Peyer's patch (tissue), 4 donors: ENCODE results near the gene CLDN18.

Experiments
- POLR2A ChIP-seq, 2 donors: fragments of 450-650 bp; IDR thresholded peaks; one replicate each; pipeline ENCODE4 v1.5.1; 2017; ENCODE audit warnings: antibody characterized with exemption in 2 of 2, mild to moderate bottlenecking in 2 of 2, moderate library complexity in 2 of 2
- TF ChIP-seq, protein P1 (sequence below), 6 experiments: fragments of 450-650 bp in 4 of 6; fragments of 200-600 bp in 2 of 6; sonication (generic) in 1 of 6; IDR thresholded peaks; one replicate each; pipeline ENCODE4 v1.5.1; 2017 to 2019; ENCODE audit warnings: antibody characterized with exemption in 6 of 6, mild to moderate bottlenecking in 3 of 6, moderate library complexity in 1 of 6

DNA sequence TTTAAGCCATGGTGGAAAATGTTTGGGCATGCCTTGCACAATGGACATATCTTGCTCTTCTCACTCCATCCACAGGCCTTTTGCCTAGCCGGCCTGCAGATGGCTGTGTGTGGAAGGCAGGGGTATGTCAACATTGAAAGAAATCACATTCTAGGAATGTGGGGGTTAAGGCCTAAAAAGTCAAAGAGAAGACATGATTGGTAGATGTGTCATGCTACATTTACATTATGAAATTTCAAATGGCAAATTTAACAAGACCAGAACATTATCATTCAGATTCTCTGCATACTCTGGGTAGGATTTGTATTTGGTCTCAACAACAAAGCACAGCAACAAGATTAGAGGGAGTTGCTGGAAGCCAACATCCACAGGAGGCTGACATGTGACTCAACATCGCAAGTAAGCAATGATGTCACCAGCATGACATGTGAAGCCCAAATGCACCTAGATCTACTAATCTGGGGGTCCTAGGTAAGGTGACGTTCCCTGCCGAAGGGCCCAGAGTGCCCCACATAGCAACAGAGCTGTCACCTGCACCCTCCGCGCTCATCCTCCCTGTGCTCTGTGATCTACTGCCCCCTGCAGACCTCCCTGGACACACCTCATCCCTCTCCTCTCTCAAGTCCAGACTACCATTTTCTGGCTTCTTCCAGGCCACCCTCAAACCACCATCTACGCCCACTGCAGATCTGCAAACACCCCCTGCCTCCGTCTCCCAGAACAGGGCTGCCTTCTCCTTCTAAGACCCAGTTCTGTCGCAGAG lies 39.4 kb downstream of the CLDN18 start:
- TF ChIP-seq, protein P1, sequence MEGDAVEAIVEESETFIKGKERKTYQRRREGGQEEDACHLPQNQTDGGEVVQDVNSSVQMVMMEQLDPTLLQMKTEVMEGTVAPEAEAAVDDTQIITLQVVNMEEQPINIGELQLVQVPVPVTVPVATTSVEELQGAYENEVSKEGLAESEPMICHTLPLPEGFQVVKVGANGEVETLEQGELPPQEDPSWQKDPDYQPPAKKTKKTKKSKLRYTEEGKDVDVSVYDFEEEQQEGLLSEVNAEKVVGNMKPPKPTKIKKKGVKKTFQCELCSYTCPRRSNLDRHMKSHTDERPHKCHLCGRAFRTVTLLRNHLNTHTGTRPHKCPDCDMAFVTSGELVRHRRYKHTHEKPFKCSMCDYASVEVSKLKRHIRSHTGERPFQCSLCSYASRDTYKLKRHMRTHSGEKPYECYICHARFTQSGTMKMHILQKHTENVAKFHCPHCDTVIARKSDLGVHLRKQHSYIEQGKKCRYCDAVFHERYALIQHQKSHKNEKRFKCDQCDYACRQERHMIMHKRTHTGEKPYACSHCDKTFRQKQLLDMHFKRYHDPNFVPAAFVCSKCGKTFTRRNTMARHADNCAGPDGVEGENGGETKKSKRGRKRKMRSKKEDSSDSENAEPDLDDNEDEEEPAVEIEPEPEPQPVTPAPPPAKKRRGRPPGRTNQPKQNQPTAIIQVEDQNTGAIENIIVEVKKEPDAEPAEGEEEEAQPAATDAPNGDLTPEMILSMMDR (IDR thresholded peaks at IDR 0.05) = no peak
- no peak for TF ChIP-seq POLR2A (IDR thresholded peaks at IDR 0.05)
